H9 (cell line): ENCODE measurements around the gene ITPK1. TPM values are rescaled to one million over a fixed set of nuclear protein-coding genes. Genes with fewer than 3 reads are reported as not detected.

Experiments used
- DNase-seq: peaks from one replicate; pipeline ENCODE4 v3.0.0-alpha.2; 2017
- H2AFZ ChIP-seq: one replicate; pipeline ENCODE4 v1.6.1; 2013; ENCODE audit warnings: mild to moderate bottlenecking, low read length, control low read depth, moderate library complexity
- H2AK5ac ChIP-seq: 2 replicates; pipeline ENCODE4 v1.6.1; 2013; ENCODE audit warnings: low read length, control low read depth, mixed read lengths; ENCODE audit not compliant: insufficient read length
- H2BK120ac ChIP-seq: one replicate; pipeline ENCODE4 v1.6.1; 2013; ENCODE audit warnings: low read depth, mild to moderate bottlenecking, low read length, control low read depth, inconsistent platforms; ENCODE audit not compliant: poor library complexity, severe bottlenecking
- H2BK12ac ChIP-seq: 2 replicates; pipeline ENCODE4 v1.6.1; 2013; ENCODE audit warnings: low read length, control low read depth, mixed read lengths, low read depth; ENCODE audit not compliant: insufficient read length
- H2BK15ac ChIP-seq: 2 replicates; pipeline ENCODE4 v1.6.1; 2013; ENCODE audit warnings: low read depth, low read length, control low read depth
- H2BK20ac ChIP-seq: one replicate; pipeline ENCODE4 v1.6.1; 2013; ENCODE audit warnings: low read depth, mild to moderate bottlenecking, low read length, control low read depth, inconsistent platforms; ENCODE audit not compliant: poor library complexity, severe bottlenecking
- H2BK5ac ChIP-seq: 2 replicates; pipeline ENCODE4 v1.6.1; 2013; ENCODE audit warnings: low read length, control low read depth, mixed read lengths; ENCODE audit not compliant: insufficient read length
- H3K14ac ChIP-seq: 2 replicates; pipeline ENCODE4 v1.6.1; 2013; ENCODE audit warnings: low read length, control low read depth; ENCODE audit not compliant: insufficient read depth
- H3K18ac ChIP-seq: 2 replicates; pipeline ENCODE4 v1.6.1; 2013; ENCODE audit warnings: low read depth, mild to moderate bottlenecking, mixed read lengths, low read length, control low read depth; ENCODE audit not compliant: insufficient read length
- H3K23ac ChIP-seq: 2 replicates; pipeline ENCODE4 v1.6.1; 2013; ENCODE audit warnings: low read length, control low read depth, mixed read lengths, low read depth; ENCODE audit not compliant: insufficient read length
- H3K23me2 ChIP-seq: 2 replicates; pipeline ENCODE4 v1.6.1; 2013; ENCODE audit warnings: low read depth, mild to moderate bottlenecking, mixed read lengths, low read length, control low read depth; ENCODE audit not compliant: insufficient read length, poor library complexity, severe bottlenecking
- H3K27ac ChIP-seq: 2 replicates; pipeline ENCODE4 v1.5.1; 2013; ENCODE audit warnings: low read length, control low read depth, mixed read lengths, low read depth; ENCODE audit not compliant: insufficient read length
- H3K27me3 ChIP-seq: 2 replicates; pipeline ENCODE4 v1.6.1; 2013; ENCODE audit warnings: low read length, control low read depth, inconsistent platforms; ENCODE audit not compliant: insufficient read depth
- H3K4ac ChIP-seq: 2 replicates; pipeline ENCODE4 v1.6.1; 2013; ENCODE audit warnings: low read depth, mild to moderate bottlenecking, control low read depth, inconsistent platforms, low read length, moderate library complexity
- H3K4me1 ChIP-seq: 2 replicates; pipeline ENCODE4 v1.6.1; 2013; ENCODE audit warnings: low read length, control low read depth, inconsistent platforms; ENCODE audit not compliant: insufficient read depth
- H3K4me2 ChIP-seq: 2 replicates; pipeline ENCODE4 v1.6.1; 2013; ENCODE audit warnings: low read length, control low read depth, mixed read lengths; ENCODE audit not compliant: insufficient read length, insufficient read depth
- H3K56ac ChIP-seq: 2 replicates; pipeline ENCODE4 v1.6.1; 2013; ENCODE audit warnings: low read depth, mild to moderate bottlenecking, mixed read lengths, low read length, control low read depth; ENCODE audit not compliant: insufficient read length
- H3K79me1 ChIP-seq: 2 replicates; pipeline ENCODE4 v1.6.1; 2013; ENCODE audit warnings: low read depth, mild to moderate bottlenecking, moderate library complexity, low read length, control low read depth, inconsistent platforms; ENCODE audit not compliant: insufficient read depth, poor library complexity, severe bottlenecking
- H3K79me2 ChIP-seq: 2 replicates; pipeline ENCODE4 v1.6.1; 2013; ENCODE audit warnings: low read length, control low read depth, inconsistent platforms; ENCODE audit not compliant: insufficient read depth
- H3K9ac ChIP-seq: 2 replicates; pipeline ENCODE4 v1.6.1; 2013; ENCODE audit warnings: low read length, control low read depth, mixed read lengths; ENCODE audit not compliant: insufficient read length; ENCODE audit errors: extremely low read depth
- H3K9me3 ChIP-seq: one replicate; pipeline ENCODE4 v1.6.1; 2013; ENCODE audit warnings: low read depth, low read length, inconsistent platforms; ENCODE audit not compliant: control insufficient read depth
- H3T11ph ChIP-seq: one replicate; pipeline ENCODE4 v1.6.1; 2013; ENCODE audit warnings: mild to moderate bottlenecking, low read length, control low read depth, inconsistent platforms
- H4K20me1 ChIP-seq: one replicate; pipeline ENCODE4 v1.6.1; 2013; ENCODE audit not compliant: control insufficient read depth, insufficient read length, insufficient read depth
- H4K5ac ChIP-seq: 2 replicates; pipeline ENCODE4 v1.6.1; 2013; ENCODE audit warnings: low read depth, mild to moderate bottlenecking, mixed read lengths, low read length, control low read depth; ENCODE audit not compliant: insufficient read length
- H4K8ac ChIP-seq: replicated peaks from 2 replicates; pipeline ENCODE4 v1.6.1; 2013; ENCODE audit warnings: low read length, control low read depth, mixed read lengths, low read depth; ENCODE audit not compliant: insufficient read length
- H4K91ac ChIP-seq: 2 replicates; pipeline ENCODE4 v1.6.1; 2013; ENCODE audit warnings: low read depth, mild to moderate bottlenecking, moderate library complexity, mixed read lengths, low read length, control low read depth; ENCODE audit not compliant: insufficient read length
- H3K27ac Mint-ChIP-seq, 3 experiments: 2 replicates in 2 of 3; 3 replicates in 1 of 3; pipeline ENCODE4 v1.8.0; 2020 to 2021; ENCODE audit warnings: mixed read lengths in 3 of 3, mild to moderate bottlenecking in 1 of 3, moderate library complexity in 1 of 3
- H3K27me3 Mint-ChIP-seq: 2 replicates; pipeline ENCODE4 v1.8.0; 2021; ENCODE audit warnings: low read depth, mild to moderate bottlenecking, moderate library complexity, mixed read lengths
- H3K36me3 Mint-ChIP-seq, 3 experiments: 2 replicates in 2 of 3; 3 replicates in 1 of 3; pipeline ENCODE4 v1.8.0; 2020 to 2021; ENCODE audit warnings: low read depth in 3 of 3, mixed read lengths in 3 of 3; ENCODE audit not compliant: insufficient read depth in 1 of 3
- H3K4me1 Mint-ChIP-seq, 2 experiments: 2 replicates each; pipeline ENCODE4 v1.8.0; 2020; ENCODE audit warnings: mixed read lengths in 2 of 2
- H3K4me3 Mint-ChIP-seq, 2 experiments: 2 replicates in 1 of 2; 3 replicates in 1 of 2; pipeline ENCODE4 v1.8.0; 2020 to 2021; ENCODE audit warnings: mild to moderate bottlenecking in 2 of 2, mixed read lengths in 2 of 2, moderate library complexity in 1 of 2
- H3K9me3 Mint-ChIP-seq, 2 experiments: 2 replicates in 1 of 2; 3 replicates in 1 of 2; pipeline ENCODE4 v1.8.0; 2020; ENCODE audit warnings: mild to moderate bottlenecking in 2 of 2, mixed read lengths in 2 of 2, moderate library complexity in 1 of 2
- WGBS: extraction: QIAGEN DNeasy Blood & Tissue Kit; methylation state at CpG from one replicate; pipeline ENCODE4 v1.1.7; 2013; ENCODE audit warnings: missing lambda C conversion rate, low lambda C conversion rate, mixed read lengths; ENCODE audit not compliant: insufficient read length; ENCODE audit errors: extremely low coverage; 5-methylcytosine and 5-hydroxymethylcytosine counted together
- total RNA-seq: library from RNA; stranded (reverse); gene quantifications from 2 replicates; pipeline ENCODE4 v1.2.1, GENCODE V29; 2021
- TF ChIP-seq, protein P1 (sequence below): fragments of 200-600 bp; sonication (generic); conservative IDR thresholded peaks from 3 replicates; pipeline ENCODE4 v1.8.0; 2021; ENCODE audit warnings: antibody characterized with exemption, mild to moderate bottlenecking

Gene ITPK1
- total RNA-seq, 1 experiment from 2014 or later: 92.7 TPM

DNA sequence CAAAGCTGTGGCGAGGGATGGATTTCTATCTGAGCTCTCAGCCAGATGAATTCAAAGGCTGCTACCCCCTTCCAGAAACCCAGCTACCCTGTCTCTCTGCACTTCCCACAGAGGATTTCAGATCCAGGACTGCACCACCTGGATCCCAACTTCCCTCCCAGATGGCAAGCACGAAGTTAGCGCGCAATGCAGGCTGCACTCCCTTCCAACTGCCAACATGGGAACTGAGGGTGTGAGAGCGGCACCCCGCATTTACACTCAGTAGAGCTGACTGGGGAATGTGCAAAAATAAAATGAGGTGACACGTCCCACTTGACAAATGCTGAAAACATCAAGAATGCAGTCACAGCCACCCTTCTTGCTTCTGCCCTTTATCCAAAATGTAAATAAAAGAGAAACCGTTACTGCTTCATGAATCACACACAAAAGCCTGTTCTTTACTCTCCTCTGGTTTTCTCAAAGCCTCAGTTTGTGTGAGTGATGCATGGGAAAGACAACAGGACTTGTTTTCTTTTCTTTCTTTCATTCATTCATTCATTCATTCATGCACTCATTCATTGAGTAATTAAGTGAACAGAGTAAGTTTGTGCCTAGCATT is 85.7 kb downstream of the ITPK1 start:
- no peak overlapping the region; a peak in 1 of 7 replicates for H3K27ac Mint-ChIP-seq
- no peak for DNase-seq
- Histone ChIP-seq H3K23me2 (no peaks in the 10 kb centered on the region), H2BK5ac (no peak overlapping the region), H2BK12ac (no peak overlapping the region), H3K4me2 (no peak overlapping the region), H4K8ac (no peak overlapping the region), H3K56ac (no peak overlapping the region), H3K27ac (no peak overlapping the region), H3T11ph (no peak overlapping the region), H4K20me1 (no peaks in the 10 kb centered on the region), H3K18ac (no peak overlapping the region), H2AFZ (no peak overlapping the region), H3K79me2 (peaks cover 2% of the 10 kb centered on the region; the same call in 1 of the 2 replicates), H2BK20ac (no peak overlapping the region), H3K4ac (no peak overlapping the region), H3K27me3 (no peaks in the 10 kb centered on the region), H3K79me1 (peaks cover 3% of the 10 kb centered on the region), H4K5ac (no peak overlapping the region), H2BK120ac (no peak overlapping the region), H3K23ac (no peak overlapping the region), H2BK15ac (no peak overlapping the region), H3K14ac (no peak overlapping the region; the same call in 1 of the 2 replicates), H3K4me1 (peaks cover 13% of the 10 kb centered on the region; the same call in 1 of the 2 replicates), H2AK5ac (no peak overlapping the region), H3K9me3 (no peaks in the 10 kb centered on the region), H4K91ac (no peak overlapping the region), H3K9ac (no peak overlapping the region)
- WGBS: no CpG with 5 or more reads among the region's 8 CpGs
- no peaks in the 10 kb centered on the region; a peak in 1 of 5 replicates for H3K9me3 Mint-ChIP-seq
- H3K36me3 Mint-ChIP-seq: peaks cover 0 to 4% (median 0%) of the 10 kb centered on the region in 3 experiments; a peak in 3 of 7 replicates
- H3K4me1 Mint-ChIP-seq: peaks cover 41 to 51% of the 10 kb centered on the region in 2 experiments
- TF ChIP-seq, protein P1, sequence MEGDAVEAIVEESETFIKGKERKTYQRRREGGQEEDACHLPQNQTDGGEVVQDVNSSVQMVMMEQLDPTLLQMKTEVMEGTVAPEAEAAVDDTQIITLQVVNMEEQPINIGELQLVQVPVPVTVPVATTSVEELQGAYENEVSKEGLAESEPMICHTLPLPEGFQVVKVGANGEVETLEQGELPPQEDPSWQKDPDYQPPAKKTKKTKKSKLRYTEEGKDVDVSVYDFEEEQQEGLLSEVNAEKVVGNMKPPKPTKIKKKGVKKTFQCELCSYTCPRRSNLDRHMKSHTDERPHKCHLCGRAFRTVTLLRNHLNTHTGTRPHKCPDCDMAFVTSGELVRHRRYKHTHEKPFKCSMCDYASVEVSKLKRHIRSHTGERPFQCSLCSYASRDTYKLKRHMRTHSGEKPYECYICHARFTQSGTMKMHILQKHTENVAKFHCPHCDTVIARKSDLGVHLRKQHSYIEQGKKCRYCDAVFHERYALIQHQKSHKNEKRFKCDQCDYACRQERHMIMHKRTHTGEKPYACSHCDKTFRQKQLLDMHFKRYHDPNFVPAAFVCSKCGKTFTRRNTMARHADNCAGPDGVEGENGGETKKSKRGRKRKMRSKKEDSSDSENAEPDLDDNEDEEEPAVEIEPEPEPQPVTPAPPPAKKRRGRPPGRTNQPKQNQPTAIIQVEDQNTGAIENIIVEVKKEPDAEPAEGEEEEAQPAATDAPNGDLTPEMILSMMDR: no peak
- no peak overlapping the region for H3K4me3 Mint-ChIP-seq
- H3K27me3 Mint-ChIP-seq: no peaks in the 10 kb centered on the region; the same call in 1 of the 2 replicates
